DMS153 treated with DMSO at 0.1 percent for 48 hours (cell line): ENCODE data around the gene REEP5.

Source experiments
- DNase-seq: peaks from one replicate; lab custom pipeline; 2025; ENCODE audit not compliant: unreplicated experiment; lab: John Stamatoyannopoulos, UW

REEP5 gene

GRCh38 chr5:112848116-112848811, 73.8 kb downstream of the REEP5 start:
- DNase-seq: peak; percentile 6

DNA sequence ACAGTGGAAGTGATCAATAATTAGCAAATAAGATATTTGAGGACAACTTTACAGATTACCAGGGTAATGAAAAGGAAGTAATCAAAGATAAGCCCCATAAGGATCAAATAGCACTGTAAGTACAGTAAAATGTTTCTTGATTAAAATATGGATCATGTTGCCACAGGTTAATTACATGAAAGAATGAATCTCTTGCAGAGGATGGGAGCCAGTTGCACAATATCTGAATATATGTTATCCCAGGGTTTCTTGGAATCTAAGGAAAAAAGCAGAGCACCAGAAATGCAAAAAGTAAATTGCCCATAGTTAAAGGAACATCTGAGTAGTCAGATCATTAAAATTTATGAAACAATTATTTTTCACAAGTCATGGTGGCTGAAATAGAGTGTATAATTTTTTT, 74.7 kb downstream of the REEP5 start:
- DNase-seq: no peak

GRCh38 chr5:112846556-112846955, 75.5 kb downstream of the REEP5 start:
- DNase-seq: no peak

- DNase-seq: no peak
These were observed 77.5 kb downstream of the REEP5 start for GRCh38 chr5:112844489-112844888.

DNA sequence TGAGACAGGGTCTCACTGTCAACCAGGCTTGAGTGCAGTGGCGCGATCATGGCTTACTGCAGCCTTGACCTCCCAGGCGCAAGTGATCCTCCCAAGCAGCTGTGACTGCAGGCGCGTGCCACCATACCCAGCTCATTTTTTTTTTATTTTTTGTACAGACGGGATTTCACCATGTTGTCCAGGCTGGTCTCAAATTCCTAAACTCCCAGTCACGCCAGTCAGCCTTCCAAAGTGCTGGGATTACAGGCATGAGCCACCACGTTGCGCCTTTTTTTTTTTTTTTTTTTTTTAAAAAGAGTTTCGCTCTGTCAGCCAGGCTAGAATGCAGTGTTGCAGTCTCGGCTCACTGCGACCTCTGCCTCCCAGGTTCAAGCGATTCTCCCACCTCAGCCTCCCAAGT, 88.1 kb downstream of the REEP5 start:
- DNase-seq: no peak

DNA sequence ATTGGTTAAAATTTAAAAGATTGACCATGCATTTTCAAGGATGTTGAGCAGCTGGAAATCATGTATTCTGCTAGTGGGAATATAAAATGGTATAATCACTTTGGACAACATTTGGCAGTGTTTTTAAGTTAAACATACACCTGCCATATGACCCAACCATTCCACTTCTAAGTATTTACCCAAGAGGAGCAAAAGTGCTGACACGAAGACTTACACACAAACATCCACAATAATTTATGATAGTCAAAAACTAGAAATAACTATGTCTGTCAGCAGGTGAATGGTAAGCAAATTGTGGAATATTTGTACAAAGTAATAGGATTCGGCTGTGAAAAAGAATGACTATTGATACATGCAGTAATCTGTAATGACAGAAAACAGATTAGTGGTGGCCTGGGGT, 91.6 kb downstream of the REEP5 start:
- no peak for DNase-seq
